HepG2 (cell line): ENCODE measurements around the gene NFATC4. TPM values are rescaled to one million over a fixed set of nuclear protein-coding genes. Genes with fewer than 3 reads are reported as not detected.

Experiments
- ATAC-seq: fragments of 200-7000 bp; cut with Tn5 transposase; 3 replicates; pipeline ENCODE4 v1.9.1; 2020; ENCODE audit warnings: mild to moderate bottlenecking, moderate library complexity
- BruUV-seq: library from RNA; stranded (reverse); fragments of 400-500 nt; replicated peaks from 2 replicates; lab custom pipeline; 2021; lab: Mats Ljungman, UMichigan
- CTCF ChIA-PET: fragments of 300-600 bp; formaldehyde crosslinking; extraction: SDS; loops from one replicate; lab custom pipeline; 2021; ENCODE audit warnings: low total read pairs, inconsistent platforms, low intra/inter-chr PET ratio; lab: Yijun Ruan, JAX
- POLR2A ChIA-PET: fragments of 350-600 bp; sonication (Branson Sonifier 250); formaldehyde crosslinking; loops from one replicate; lab custom pipeline; 2020; ENCODE audit warnings: antibody characterized with exemption, inconsistent platforms; lab: Yijun Ruan, JAX
- DNase-seq: peaks from one replicate; pipeline ENCODE4 v3.0.0-alpha.2; 2015; ENCODE audit warnings: low spot score
- FAIRE-seq: peaks from 3 replicates; lab custom pipeline; 2011; peaks lifted over from hg19 to GRCh38; lab: Jason Lieb, UNC
- H2AFZ ChIP-seq: one replicate; pipeline ENCODE4 v1.6.1; 2011; ENCODE audit warnings: low read length, inconsistent platforms
- H3K27ac ChIP-seq: fragments of 300-600 bp; 3 replicates; pipeline ENCODE4 v1.8.0; 2011; ENCODE audit warnings: mixed run types, mild to moderate bottlenecking, mixed read lengths, low read length, inconsistent platforms; ENCODE audit not compliant: insufficient read depth; ENCODE audit errors: extremely low read length
- H3K27me3 ChIP-seq, 2 experiments: fragments of 200-600 bp in 1 of 2; 2 replicates in 1 of 2; 3 replicates in 1 of 2; pipeline versions ENCODE4 v1.6.0 to v1.8.0; 2011; ENCODE audit warnings: low read length in 2 of 2, mild to moderate bottlenecking in 2 of 2, moderate library complexity in 2 of 2, inconsistent platforms in 1 of 2; ENCODE audit not compliant: insufficient read depth in 2 of 2, control insufficient read depth in 1 of 2
- H3K36me3 ChIP-seq, 2 experiments: fragments of 200-600 bp in 1 of 2; replicated peaks in 1 of 2; 2 replicates in 1 of 2; 3 replicates in 1 of 2; pipeline versions ENCODE4 v1.5.1 to v1.8.0; 2011; ENCODE audit warnings: low read length in 2 of 2, inconsistent platforms in 1 of 2; ENCODE audit not compliant: insufficient read depth in 2 of 2, control insufficient read depth in 1 of 2
- H3K4me1 ChIP-seq: 2 replicates; pipeline ENCODE4 v1.5.1; 2012; ENCODE audit warnings: low read length, inconsistent platforms; ENCODE audit not compliant: insufficient read depth
- H3K4me2 ChIP-seq: 2 replicates; pipeline ENCODE4 v1.6.0; 2011; ENCODE audit warnings: low read depth, low read length, inconsistent platforms
- H3K4me3 ChIP-seq, 3 experiments: fragments of 200-600 bp in 1 of 3; sonication (generic), shearing (Covaris generic) in 1 of 3; replicated peaks in 1 of 3; 2 replicates each; pipeline ENCODE4 v1.5.1; 2011 to 2016; ENCODE audit warnings: low read length in 3 of 3, inconsistent platforms in 2 of 3, low read depth in 2 of 3, mild to moderate bottlenecking in 2 of 3, control low read depth in 1 of 3, mixed read lengths in 1 of 3; ENCODE audit not compliant: insufficient read depth in 1 of 3
- H3K79me2 ChIP-seq: one replicate; pipeline ENCODE4 v1.6.1; 2011; ENCODE audit warnings: low read length, inconsistent platforms; ENCODE audit not compliant: insufficient read depth
- H3K9ac ChIP-seq: 2 replicates; pipeline ENCODE4 v1.6.0; 2011; ENCODE audit warnings: mild to moderate bottlenecking, low read depth, low read length, inconsistent platforms; ENCODE audit not compliant: insufficient read depth
- H3K9me3 ChIP-seq: 2 replicates; pipeline ENCODE4 v1.5.1; 2012; ENCODE audit warnings: mild to moderate bottlenecking, low read length
- H4K20me1 ChIP-seq: 2 replicates; pipeline ENCODE4 v1.6.0; 2011; ENCODE audit warnings: inconsistent platforms, mild to moderate bottlenecking, low read length, moderate library complexity; ENCODE audit not compliant: insufficient read depth
- CREB1 ChIP-seq, 2 experiments: fragments of 450-650 bp in 1 of 2; IDR thresholded peaks; 2 replicates each; pipeline ENCODE4 v1.6.1; 2016 to 2017; ENCODE audit warnings: control low read depth in 1 of 2, mild to moderate bottlenecking in 1 of 2, missing compliant biosample characterization in 1 of 2, missing genetic modification characterization in 1 of 2
- HNRNPH1 ChIP-seq: fragments of 200-400 bp; formaldehyde crosslinking; optimal IDR thresholded peaks from 2 replicates; pipeline ENCODE3; 2017; ENCODE audit warnings: mild to moderate bottlenecking, low read depth, low read length
- MEF2D ChIP-seq: sonication (generic); formaldehyde crosslinking; IDR thresholded peaks from 2 replicates; pipeline ENCODE4 v1.5.1; 2020; ENCODE audit warnings: mild to moderate bottlenecking, missing genetic modification reagents
- MTA3 ChIP-seq: sonication (generic); formaldehyde crosslinking; IDR thresholded peaks from 2 replicates; pipeline ENCODE4 v1.4.0; 2020; ENCODE audit warnings: missing genetic modification reagents
- PHF20 ChIP-seq: sonication (generic); formaldehyde crosslinking; IDR thresholded peaks from 2 replicates; pipeline ENCODE4 v1.5.0; 2020; ENCODE audit warnings: mild to moderate bottlenecking, missing genetic modification reagents
- RFX3 ChIP-seq: IDR thresholded peaks from 2 replicates; pipeline ENCODE4 v1.6.1; 2016; ENCODE audit warnings: missing biosample characterization, missing genetic modification reagents
- SETDB1 ChIP-seq: sonication (generic); formaldehyde crosslinking; IDR thresholded peaks from 2 replicates; pipeline ENCODE4 v1.5.1; 2020; ENCODE audit warnings: missing genetic modification reagents, mild to moderate bottlenecking, borderline replicate concordance
- U2AF1 ChIP-seq: fragments of 200-400 bp; formaldehyde crosslinking; optimal IDR thresholded peaks from 2 replicates; pipeline ENCODE3; 2017; ENCODE audit warnings: mild to moderate bottlenecking, low read depth, low read length
- ZEB1 ChIP-seq: IDR thresholded peaks from 2 replicates; pipeline ENCODE4 v1.6.1; 2012; ENCODE audit warnings: mild to moderate bottlenecking, low read depth, inconsistent platforms; ENCODE audit not compliant: insufficient replicate concordance
- ZFP91 ChIP-seq: sonication (generic); formaldehyde crosslinking; IDR thresholded peaks from 2 replicates; pipeline ENCODE4 v1.9.0; 2022; ENCODE audit warnings: missing genetic modification reagents, mild to moderate bottlenecking, borderline replicate concordance
- ZGPAT ChIP-seq: IDR thresholded peaks from 2 replicates; pipeline ENCODE4 v1.6.1; 2016; ENCODE audit warnings: mild to moderate bottlenecking
- ZNF331 ChIP-seq: sonication (generic); formaldehyde crosslinking; IDR thresholded peaks from 2 replicates; pipeline ENCODE4 v1.4.0; 2020; ENCODE audit warnings: missing genetic modification reagents
- ZNF367 ChIP-seq: sonication (generic); formaldehyde crosslinking; IDR thresholded peaks from 2 replicates; pipeline ENCODE4 v1.4.0; 2020; ENCODE audit warnings: missing genetic modification reagents, borderline replicate concordance
- ZNF557 ChIP-seq: sonication (generic); formaldehyde crosslinking; IDR thresholded peaks from 2 replicates; pipeline ENCODE4 v1.4.0; 2020; ENCODE audit warnings: missing genetic modification reagents
- ZNF883 ChIP-seq: sonication (generic); formaldehyde crosslinking; IDR thresholded peaks from 2 replicates; pipeline ENCODE4 v1.5.1; 2020; ENCODE audit warnings: mild to moderate bottlenecking, missing genetic modification reagents; ENCODE audit errors: not compliant biosample characterization
- WGBS: methylation state at CpG from one replicate; pipeline ENCODE4 v1.1.6; 2017; ENCODE audit warnings: low lambda C conversion rate; 5-methylcytosine and 5-hydroxymethylcytosine counted together
- in situ Hi-C: cut with HindIII; loops from 2 replicates; pipeline ENCODE4 v1.10.0; 2017; ENCODE audit warnings: low pct_unique_long_range_greater_than_20kb; ENCODE audit not compliant: extremely low pct_ligation_motif_present
- intact Hi-C: fragments of 100-400 bp; cut with micrococcal nuclease; formaldehyde crosslinking; loops from one replicate; pipeline ENCODE4 v1.10.0; 2022; ENCODE audit not compliant: unreplicated experiment
- polyA plus RNA-seq, 8 experiments: library from polyadenylated mRNA; depleted of rRNA in 3 of 8; stranded (reverse) in 7 of 8; unstranded in 1 of 8; fragments of >200 nt; fragmentation: Illumina TruSeq in 4 of 8; extraction: Trizol in 4 of 8; gene quantifications; 2 replicates each; pipeline versions ENCODE4 v1.2.1 to v1.2.3, GENCODE V29; 2011 to 2016; ENCODE audit warnings: low read depth in 4 of 8, missing spikeins in 1 of 8, mixed read lengths in 1 of 8; ENCODE audit not compliant: insufficient read depth in 1 of 8
- total RNA-seq, 5 experiments: library from RNA; depleted of rRNA; stranded (reverse); fragments of >200 nt; fragmentation: Illumina TruSeq; extraction: Trizol; gene quantifications; 2 replicates each; pipeline ENCODE4 v1.2.3, GENCODE V29; 2016; ENCODE audit warnings: low read depth in 1 of 5
- TF ChIP-seq, protein P1 (sequence below): sonication (generic); formaldehyde crosslinking; IDR thresholded peaks from 2 replicates; pipeline ENCODE4 v1.9.0; 2021; ENCODE audit warnings: missing genetic modification reagents, borderline replicate concordance

Gene NFATC4
- total and polyA plus RNA-seq, 2 of the 13 experiments (the other 11 are each of a cell fraction or from before 2014, with no cell fraction given), result 0.04 to 0.15 TPM

- peak; percentile 33; the same call in 1 of the 2 replicates for TF ChIP-seq ZFP91
- no peak for TF ChIP-seq MEF2D (CRISPR knock-in tag)
- no peak for TF ChIP-seq U2AF1
- TF ChIP-seq CREB1 (IDR thresholded peaks at IDR 0.05), result no peak
- no peak for TF ChIP-seq CREB1 (CRISPR knock-in tag; IDR thresholded peaks at IDR 0.05)
- TF ChIP-seq ZNF883 (CRISPR knock-in tag), result peak; percentile 31
- TF ChIP-seq ZNF331 (CRISPR knock-in tag), result 0 out of 2 replicates have a peak, but pooled peaks have one; percentile 50
- TF ChIP-seq MTA3 (CRISPR knock-in tag), result no peak
Measured at GRCh38 chr14:24411443-24412389, 43.7 kb downstream of the NFATC4 start (continued).

DNA sequence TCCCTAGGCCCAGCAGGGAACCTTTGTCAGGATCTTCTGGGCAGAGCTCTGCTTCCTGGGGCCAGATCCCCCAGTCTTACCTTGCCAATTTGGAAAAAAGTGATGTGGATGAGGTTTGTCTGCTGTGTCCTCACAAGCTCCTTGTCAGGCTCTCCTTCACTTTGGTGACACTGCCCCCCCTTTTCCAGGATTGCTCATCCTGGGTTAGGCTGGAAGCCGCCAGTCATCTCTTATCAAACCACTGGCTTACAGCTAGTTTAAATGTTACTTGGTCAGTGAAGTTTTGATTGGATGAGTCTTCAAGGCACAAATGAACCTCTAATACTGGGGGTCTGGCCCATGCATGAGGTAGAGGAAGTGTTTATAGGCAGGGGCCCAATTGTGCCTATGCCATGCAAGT, 46.1 kb downstream of the NFATC4 start:
- 96% methylated on average over 1 of the region's 1 CpG for WGBS
- CTCF ChIA-PET, result interaction anchor here (3.7 kb wide), 1 partner anchor 48 kb away, joined by 72 read pairs; the partner anchor contains the start of gene NFATC4
- no peaks in the 10 kb centered on the region for H3K4me1 ChIP-seq
- DNase-seq (no peak), ATAC-seq (no peak), FAIRE-seq (no peak)
- no peak overlapping the region for H3K4me2 ChIP-seq
- H3K79me2 ChIP-seq, result no peaks in the 10 kb centered on the region
- peaks cover 0 to 2% of the 10 kb centered on the region in 2 experiments; a peak in 2 of 5 replicates for H3K27me3 ChIP-seq
- no peak overlapping the region for H3K9ac ChIP-seq
- BruUV-seq, result no TSS peak
- in situ Hi-C loops (no loop called here), intact Hi-C loops (no loop called here)
- no peak overlapping the region for H3K4me3 ChIP-seq
- no peak overlapping the region for H2AFZ ChIP-seq
- no peak overlapping the region for H3K27ac ChIP-seq
- H4K20me1 ChIP-seq, result no peaks in the 10 kb centered on the region
- no peaks in the 10 kb centered on the region for H3K36me3 ChIP-seq
- no peaks in the 10 kb centered on the region for H3K9me3 ChIP-seq
- POLR2A ChIA-PET, result interaction anchor here (0.9 to 2.1 kb wide), 3 partner anchors 10 to 18 kb away, joined by 3 to 9 read pairs (median 5); partner anchors contain the start of genes CBLN3 and KHNYN
- TF ChIP-seq HNRNPH1 (no peak), ZNF557 (no peak), ZNF367 (CRISPR knock-in tag) (no peak), PHF20 (CRISPR knock-in tag) (no peak), ZEB1 (no peak), SETDB1 (CRISPR knock-in tag) (no peak), RFX3 (CRISPR knock-in tag) (no peak), ZGPAT (CRISPR knock-in tag) (no peak)
- TF ChIP-seq, protein P1, sequence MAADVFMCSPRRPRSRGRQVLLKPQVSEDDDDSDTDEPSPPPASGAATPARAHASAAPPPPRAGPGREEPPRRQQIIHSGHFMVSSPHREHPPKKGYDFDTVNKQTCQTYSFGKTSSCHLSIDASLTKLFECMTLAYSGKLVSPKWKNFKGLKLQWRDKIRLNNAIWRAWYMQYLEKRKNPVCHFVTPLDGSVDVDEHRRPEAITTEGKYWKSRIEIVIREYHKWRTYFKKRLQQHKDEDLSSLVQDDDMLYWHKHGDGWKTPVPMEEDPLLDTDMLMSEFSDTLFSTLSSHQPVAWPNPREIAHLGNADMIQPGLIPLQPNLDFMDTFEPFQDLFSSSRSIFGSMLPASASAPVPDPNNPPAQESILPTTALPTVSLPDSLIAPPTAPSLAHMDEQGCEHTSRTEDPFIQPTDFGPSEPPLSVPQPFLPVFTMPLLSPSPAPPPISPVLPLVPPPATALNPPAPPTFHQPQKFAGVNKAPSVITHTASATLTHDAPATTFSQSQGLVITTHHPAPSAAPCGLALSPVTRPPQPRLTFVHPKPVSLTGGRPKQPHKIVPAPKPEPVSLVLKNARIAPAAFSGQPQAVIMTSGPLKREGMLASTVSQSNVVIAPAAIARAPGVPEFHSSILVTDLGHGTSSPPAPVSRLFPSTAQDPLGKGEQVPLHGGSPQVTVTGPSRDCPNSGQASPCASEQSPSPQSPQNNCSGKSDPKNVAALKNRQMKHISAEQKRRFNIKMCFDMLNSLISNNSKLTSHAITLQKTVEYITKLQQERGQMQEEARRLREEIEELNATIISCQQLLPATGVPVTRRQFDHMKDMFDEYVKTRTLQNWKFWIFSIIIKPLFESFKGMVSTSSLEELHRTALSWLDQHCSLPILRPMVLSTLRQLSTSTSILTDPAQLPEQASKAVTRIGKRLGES (CRISPR knock-in tag), result no peak
